BJ (cell line): Measurements from ENCODE around the gene DPPA3. TPM values are rescaled to one million over a fixed set of nuclear protein-coding genes. Genes with fewer than 3 reads are reported as not detected.
"Not testable (repeated sequence)": the region's sequence is repeated elsewhere in the genome, so short reads cannot be mapped to it uniquely, and the experiment has no call there.

Experiments used
- CTCF ChIA-PET: fragments of 350-600 bp; formaldehyde crosslinking; extraction: SDS; loops from one replicate; lab custom pipeline; 2021; ENCODE audit warnings: antibody characterized with exemption, inconsistent platforms; lab: Yijun Ruan, JAX
- POLR2A ChIA-PET: fragments of 300-600 bp; sonication (Branson Sonifier 250); formaldehyde crosslinking; extraction: SDS; loops from one replicate; lab custom pipeline; 2021; ENCODE audit warnings: antibody characterized with exemption; lab: Charles Lee
- DNase-seq: peaks from one replicate; pipeline ENCODE4 v3.0.0-alpha.2; 2011; ENCODE audit warnings: low read depth
- H3K27me3 ChIP-seq: 2 replicates; pipeline ENCODE4 v1.6.0; 2011; ENCODE audit warnings: low read length; ENCODE audit not compliant: control insufficient read depth, insufficient read depth
- H3K36me3 ChIP-seq: 2 replicates; pipeline ENCODE4 v1.5.1; 2011; ENCODE audit warnings: low read length; ENCODE audit not compliant: control insufficient read depth, insufficient read depth
- H3K4me3 ChIP-seq: 2 replicates; pipeline ENCODE4 v1.5.1; 2011; ENCODE audit warnings: low read depth, mild to moderate bottlenecking, control low read depth, low read length
- polyA minus RNA-seq: library from RNA; depleted of rRNA, polyadenylated mRNA; stranded (reverse); fragments of >200 nt; gene quantifications from 2 replicates; pipeline ENCODE4 v1.2.3, GENCODE V29; 2011; rRNA and poly(A)+ RNA removed
- polyA plus RNA-seq: library from polyadenylated mRNA; depleted of rRNA; stranded (reverse); fragments of >200 nt; gene quantifications from 2 replicates; pipeline ENCODE4 v1.2.3, GENCODE V29; 2011; rRNA removed
- TF ChIP-seq, protein P1 (sequence below): IDR thresholded peaks from 2 replicates; pipeline ENCODE4 v1.5.1; 2011; ENCODE audit warnings: low read depth, mild to moderate bottlenecking, control low read depth, inconsistent platforms, low read length, moderate library complexity; ENCODE audit not compliant: insufficient read depth

DPPA3 gene
- polyA plus RNA-seq (not detected in 2 replicates), polyA minus RNA-seq (not detected in 2 replicates)

DNA sequence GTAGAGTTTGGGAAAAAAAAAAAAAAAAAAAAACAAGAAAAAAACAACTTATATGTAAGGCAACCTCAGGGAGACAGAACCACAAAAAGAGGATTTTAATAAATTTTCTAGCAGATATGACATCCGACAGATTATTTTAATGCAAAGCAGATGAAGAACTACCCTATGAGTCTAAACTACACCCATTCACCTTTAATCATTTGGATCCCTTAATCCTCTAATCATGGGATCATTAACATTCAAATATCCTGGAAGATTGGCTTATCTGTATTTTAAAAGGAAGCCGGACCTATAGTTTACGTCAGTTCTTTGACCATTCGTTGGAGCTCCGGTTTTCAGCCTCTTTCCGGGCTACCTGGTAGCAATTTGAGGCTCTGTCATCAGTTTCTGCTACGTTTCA lies at the start of gene DPPA3:
Gene DPPA3, plus strand, starts transcription at position 301 of the 400 bp plus-strand sequence. CDS start 138 bp downstream, outside the sequence.
- CTCF ChIA-PET: no interaction called here
- Histone ChIP-seq H3K27me3 (no peaks in the 10 kb centered on the region), H3K4me3 (no peak within 1 kb of the TSS), H3K36me3 (no peaks in the 10 kb centered on the region)
- DNase-seq: no peak
- POLR2A ChIA-PET: no interaction called here
- TF ChIP-seq, protein P1, sequence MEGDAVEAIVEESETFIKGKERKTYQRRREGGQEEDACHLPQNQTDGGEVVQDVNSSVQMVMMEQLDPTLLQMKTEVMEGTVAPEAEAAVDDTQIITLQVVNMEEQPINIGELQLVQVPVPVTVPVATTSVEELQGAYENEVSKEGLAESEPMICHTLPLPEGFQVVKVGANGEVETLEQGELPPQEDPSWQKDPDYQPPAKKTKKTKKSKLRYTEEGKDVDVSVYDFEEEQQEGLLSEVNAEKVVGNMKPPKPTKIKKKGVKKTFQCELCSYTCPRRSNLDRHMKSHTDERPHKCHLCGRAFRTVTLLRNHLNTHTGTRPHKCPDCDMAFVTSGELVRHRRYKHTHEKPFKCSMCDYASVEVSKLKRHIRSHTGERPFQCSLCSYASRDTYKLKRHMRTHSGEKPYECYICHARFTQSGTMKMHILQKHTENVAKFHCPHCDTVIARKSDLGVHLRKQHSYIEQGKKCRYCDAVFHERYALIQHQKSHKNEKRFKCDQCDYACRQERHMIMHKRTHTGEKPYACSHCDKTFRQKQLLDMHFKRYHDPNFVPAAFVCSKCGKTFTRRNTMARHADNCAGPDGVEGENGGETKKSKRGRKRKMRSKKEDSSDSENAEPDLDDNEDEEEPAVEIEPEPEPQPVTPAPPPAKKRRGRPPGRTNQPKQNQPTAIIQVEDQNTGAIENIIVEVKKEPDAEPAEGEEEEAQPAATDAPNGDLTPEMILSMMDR: no peak

DNA sequence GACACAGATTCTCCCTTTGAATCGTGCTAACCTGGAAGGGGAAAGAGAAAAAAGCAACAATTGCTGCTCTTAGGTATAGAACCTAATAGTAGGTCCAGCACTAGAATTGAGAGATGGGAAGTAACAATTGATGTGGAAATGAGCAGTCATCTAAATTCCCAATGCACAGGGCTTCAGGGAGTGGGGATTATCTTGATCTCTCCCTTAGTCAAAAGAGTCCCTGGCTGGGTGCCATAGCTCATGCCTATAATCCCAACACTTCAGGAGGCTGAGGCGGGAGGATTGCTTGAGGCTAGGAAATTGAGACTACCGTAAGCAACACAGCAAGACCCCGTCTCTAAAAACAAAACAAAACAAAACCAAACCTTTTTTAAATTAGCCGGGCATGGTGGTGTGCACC lies 49.5 kb upstream of the DPPA3 start:
- CTCF ChIA-PET: no interaction called here

DNA sequence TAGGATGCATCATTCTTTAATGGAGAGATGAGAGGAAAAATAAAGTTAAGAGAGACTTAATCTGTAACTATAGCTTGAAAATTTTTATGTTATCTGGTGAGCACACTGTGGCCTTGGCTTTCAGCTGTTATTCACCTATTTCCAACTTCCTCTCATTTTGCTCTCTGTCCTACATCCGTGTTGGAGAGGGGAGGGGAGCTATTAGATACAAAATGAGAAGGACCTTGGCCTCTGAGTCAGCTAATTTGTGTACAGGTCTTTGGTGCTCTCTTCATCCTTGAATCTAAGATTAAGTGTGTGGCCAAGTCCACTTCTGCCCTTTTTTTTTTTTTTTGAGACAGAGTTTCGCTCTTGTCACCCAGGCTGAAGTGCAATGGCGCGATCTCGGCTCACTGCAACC lies 44.6 kb upstream of the DPPA3 start:
- Histone ChIP-seq H3K36me3 (no peaks in the 10 kb centered on the region), H3K4me3 (no peak overlapping the region), H3K27me3 (no peaks in the 10 kb centered on the region)
- TF ChIP-seq, protein P1: no peak
- CTCF ChIA-PET: interaction anchor here (0.7 to 1.0 kb wide), 3 partner anchors 12 to 20 kb away, joined by 3 to 4 read pairs (median 3); no protein-coding TSS in a partner anchor
- DNase-seq: no peak
- POLR2A ChIA-PET: no interaction called here

More for the DNA sequence above, 49.5 kb upstream of the DPPA3 start:
- POLR2A ChIA-PET: no interaction called here
- TF ChIP-seq, protein P1: no peak
- Histone ChIP-seq H3K4me3 (no peak overlapping the region), H3K36me3 (no peaks in the 10 kb centered on the region), H3K27me3 (no peaks in the 10 kb centered on the region)
- DNase-seq: no peak

DNA sequence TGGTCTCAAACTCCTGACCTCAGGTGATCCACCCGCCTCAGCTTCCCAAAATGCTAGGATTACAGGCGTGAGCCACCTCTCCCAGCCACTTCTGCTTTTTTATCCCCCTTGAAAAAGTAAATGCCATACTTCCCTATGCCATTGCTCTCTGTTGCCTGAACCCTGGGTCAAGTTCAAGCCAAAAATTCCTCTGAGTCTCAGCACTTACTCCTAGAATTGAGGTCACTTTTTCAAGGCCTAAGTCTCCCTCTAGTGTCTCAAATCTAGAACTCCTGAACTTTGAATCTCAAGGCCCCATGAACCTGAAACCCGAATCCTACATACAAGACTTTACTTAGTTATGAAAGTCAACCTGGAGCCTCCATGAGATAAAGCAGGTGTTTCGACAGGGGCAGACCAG lies 44.1 kb upstream of the DPPA3 start:
- CTCF ChIA-PET: interaction anchor here (1.0 kb wide), 1 partner anchor 17 kb away, joined by 4 read pairs; no protein-coding TSS in a partner anchor
- DNase-seq: no peak

DNA sequence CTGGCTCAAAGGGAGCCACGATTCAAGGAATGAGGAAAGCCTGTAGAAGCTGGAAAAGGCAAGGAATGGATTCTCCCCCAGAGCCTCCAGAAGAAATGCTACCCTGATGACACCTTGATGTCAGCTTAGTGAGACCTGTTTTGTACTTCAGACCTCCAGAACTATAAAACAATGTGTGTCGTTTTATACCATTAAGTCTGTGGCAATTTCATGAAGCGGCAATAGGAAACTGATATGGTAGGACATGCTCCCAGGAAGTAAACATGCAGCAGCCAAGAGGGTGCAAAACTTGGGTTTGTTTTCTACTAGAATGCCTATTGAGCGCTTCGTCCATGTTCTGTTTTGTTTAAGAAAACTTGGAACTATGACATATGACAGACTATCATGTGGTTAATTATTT lies 43.1 kb upstream of the DPPA3 start:
- ChIA-PET CTCF (interaction anchor here (1.5 kb wide), 1 partner anchor 8 kb away, joined by 7 read pairs; no protein-coding TSS in a partner anchor), POLR2A (no interaction called here)
- no peaks in the 10 kb centered on the region for H3K36me3 ChIP-seq
- no peaks in the 10 kb centered on the region for H3K27me3 ChIP-seq
- no peak overlapping the region for H3K4me3 ChIP-seq
- no peak for DNase-seq
- TF ChIP-seq, protein P1: no peak

More for the DNA sequence above, 44.1 kb upstream of the DPPA3 start:
- Histone ChIP-seq H3K4me3 (no peak overlapping the region), H3K27me3 (no peaks in the 10 kb centered on the region), H3K36me3 (no peaks in the 10 kb centered on the region)
- POLR2A ChIA-PET: no interaction called here
- TF ChIP-seq, protein P1: peak; percentile 30; the same call in 1 of the 2 replicates

DNA sequence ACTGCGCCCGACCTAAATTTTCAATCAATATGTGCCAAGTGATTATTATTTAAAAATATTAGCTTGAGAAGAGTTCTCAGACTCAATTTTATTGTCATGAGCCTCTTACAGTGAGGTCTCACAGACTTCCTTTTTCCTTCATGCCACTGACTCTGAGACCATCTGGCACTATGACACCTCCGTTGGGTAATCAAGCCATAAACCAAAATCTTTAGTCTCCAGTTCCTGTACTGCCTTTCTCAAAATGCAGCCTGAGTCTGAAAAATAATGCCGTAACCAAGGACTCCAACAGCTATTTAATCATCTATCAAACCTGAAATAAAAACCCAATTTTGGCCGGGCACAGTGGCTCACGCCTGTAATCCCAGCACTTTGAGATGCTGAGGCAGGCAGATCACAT lies 35.8 kb upstream of the DPPA3 start:
- H3K27me3 ChIP-seq, H3K36me3 ChIP-seq, POLR2A ChIA-PET, DNase-seq, H3K4me3 ChIP-seq: not testable (repeated sequence)
- CTCF ChIA-PET: interaction anchor here (0.7 to 2.6 kb wide), 4 partner anchors 11 to 487 kb away, joined by 3 to 18 read pairs (median 4); no protein-coding TSS in a partner anchor
